ENCODE data around the gene ECE1. TPM values are rescaled to one million over a fixed set of nuclear protein-coding genes. Genes with fewer than 3 reads are reported as not detected.

Gene ECE1
- total and polyA plus RNA-seq, 2 of the 13 experiments (the other 11 are each of a cell fraction or from before 2014, with no cell fraction given): 13.5 to 21.2 TPM

GRCh38 chr1:21319447-21320407 is 29.5 kb upstream of the ECE1 start:
- no peak for DNase-seq (ENCODE audit: low spot score)
- H3K27ac ChIP-seq (ENCODE audit: extremely low read length, insufficient read depth, low read length): no peak overlapping the region
- H3K4me1 ChIP-seq (ENCODE audit: insufficient read depth, low read length): peaks cover 70% of the 10 kb centered on the region
- in situ Hi-C loops (cut with HindIII; ENCODE audit: extremely low pct_ligation_motif_present, low pct_unique_long_range_greater_than_20kb) (no loop called here), intact Hi-C loops (cut with micrococcal nuclease; ENCODE audit: unreplicated experiment) (no loop called here)
- H3K4me3 ChIP-seq (replicated peaks in 1 of 3; ENCODE audit: insufficient read depth in 1 of 3, low read depth in 2 of 3, low read length in 3 of 3): no peak overlapping the region
- H4K20me1 ChIP-seq (ENCODE audit: insufficient read depth, low read length): no peaks in the 10 kb centered on the region
- ChIA-PET POLR2A (no interaction called here), CTCF (ENCODE audit: low intra/inter-chr PET ratio, low total read pairs) (no interaction called here)
- no peak overlapping the region for H3K4me2 ChIP-seq (ENCODE audit: low read depth, low read length)
- H3K9ac ChIP-seq (ENCODE audit: insufficient read depth, low read depth, low read length): no peak overlapping the region
- no TSS peak for BruUV-seq (replicated peaks)
- H3K9me3 ChIP-seq (ENCODE audit: low read length): no peaks in the 10 kb centered on the region
- no peaks in the 10 kb centered on the region for H3K36me3 ChIP-seq (replicated peaks in 1 of 2; ENCODE audit: control insufficient read depth in 1 of 2, insufficient read depth in 2 of 2, low read length in 2 of 2)
- WGBS (ENCODE audit: low lambda C conversion rate): 68% methylated on average over 22 of the region's 24 CpGs
- H3K79me2 ChIP-seq (ENCODE audit: insufficient read depth, low read length): no peaks in the 10 kb centered on the region
- no peak overlapping the region for H2AFZ ChIP-seq (ENCODE audit: low read length)
- peak; percentile 15; the same call in 2 of the 3 replicates for ATAC-seq
- FAIRE-seq: peak; percentile 36
- H3K27me3 ChIP-seq (ENCODE audit: control insufficient read depth in 1 of 2, insufficient read depth in 2 of 2, low read length in 2 of 2): no peaks in the 10 kb centered on the region
- TF ChIP-seq FOXA1 (IDR thresholded peaks at IDR 0.05) (no peak), FOXA1 (CRISPR knock-in tag; IDR thresholded peaks at IDR 0.05) (peak; percentile 82), MEF2D (CRISPR knock-in tag; IDR thresholded peaks at IDR 0.05) (no peak), ZNF614 (CRISPR knock-in tag; IDR thresholded peaks at IDR 0.05; ENCODE audit: borderline replicate concordance) (no peak), ZNF768 (CRISPR knock-in tag; IDR thresholded peaks at IDR 0.05) (no peak), GPBP1L1 (CRISPR knock-in tag; IDR thresholded peaks at IDR 0.05) (no peak), DDIT3 (CRISPR knock-in tag; IDR thresholded peaks at IDR 0.05) (no peak), SALL1 (CRISPR knock-in tag; IDR thresholded peaks at IDR 0.05) (0 out of 2 replicates have a peak, but pooled peaks have one; percentile 12), ATF6 (CRISPR knock-in tag; conservative IDR thresholded peaks at IDR 0.05) (no peak), MAFF (IDR thresholded peaks at IDR 0.05; ENCODE audit: low read depth, low read length) (no peak), FOXA3 (CRISPR knock-in tag; IDR thresholded peaks at IDR 0.05) (peak; percentile 88), HHEX (CRISPR knock-in tag; IDR thresholded peaks at IDR 0.05) (no peak), GMEB2 (CRISPR knock-in tag; IDR thresholded peaks at IDR 0.05; ENCODE audit: low read depth) (no peak), ZNF121 (CRISPR knock-in tag; IDR thresholded peaks at IDR 0.05) (peak; percentile 37; the same call in 1 of the 2 replicates), ZNF687 (CRISPR knock-in tag; IDR thresholded peaks at IDR 0.05) (peak; percentile 45)

Data from HepG2 (cell line).